H9 (cell line): Measurements from ENCODE around the gene MYO15B. TPM values are rescaled to one million over a fixed set of nuclear protein-coding genes. Genes with fewer than 3 reads are reported as not detected.

Source experiments
- DNase-seq: peaks from one replicate; pipeline ENCODE4 v3.0.0-alpha.2; 2017
- H2AFZ ChIP-seq: one replicate; pipeline ENCODE4 v1.6.1; 2013; ENCODE audit warnings: mild to moderate bottlenecking, low read length, control low read depth, moderate library complexity
- H2AK5ac ChIP-seq: 2 replicates; pipeline ENCODE4 v1.6.1; 2013; ENCODE audit warnings: low read length, control low read depth, mixed read lengths; ENCODE audit not compliant: insufficient read length
- H2BK120ac ChIP-seq: one replicate; pipeline ENCODE4 v1.6.1; 2013; ENCODE audit warnings: low read depth, mild to moderate bottlenecking, low read length, control low read depth, inconsistent platforms; ENCODE audit not compliant: poor library complexity, severe bottlenecking
- H2BK12ac ChIP-seq: 2 replicates; pipeline ENCODE4 v1.6.1; 2013; ENCODE audit warnings: low read length, control low read depth, mixed read lengths, low read depth; ENCODE audit not compliant: insufficient read length
- H2BK15ac ChIP-seq: 2 replicates; pipeline ENCODE4 v1.6.1; 2013; ENCODE audit warnings: low read depth, low read length, control low read depth
- H2BK20ac ChIP-seq: one replicate; pipeline ENCODE4 v1.6.1; 2013; ENCODE audit warnings: low read depth, mild to moderate bottlenecking, low read length, control low read depth, inconsistent platforms; ENCODE audit not compliant: poor library complexity, severe bottlenecking
- H2BK5ac ChIP-seq: 2 replicates; pipeline ENCODE4 v1.6.1; 2013; ENCODE audit warnings: low read length, control low read depth, mixed read lengths; ENCODE audit not compliant: insufficient read length
- H3K14ac ChIP-seq: 2 replicates; pipeline ENCODE4 v1.6.1; 2013; ENCODE audit warnings: low read length, control low read depth; ENCODE audit not compliant: insufficient read depth
- H3K18ac ChIP-seq: 2 replicates; pipeline ENCODE4 v1.6.1; 2013; ENCODE audit warnings: low read depth, mild to moderate bottlenecking, mixed read lengths, low read length, control low read depth; ENCODE audit not compliant: insufficient read length
- H3K23ac ChIP-seq: 2 replicates; pipeline ENCODE4 v1.6.1; 2013; ENCODE audit warnings: low read length, control low read depth, mixed read lengths, low read depth; ENCODE audit not compliant: insufficient read length
- H3K23me2 ChIP-seq: 2 replicates; pipeline ENCODE4 v1.6.1; 2013; ENCODE audit warnings: low read depth, mild to moderate bottlenecking, mixed read lengths, low read length, control low read depth; ENCODE audit not compliant: insufficient read length, poor library complexity, severe bottlenecking
- H3K27ac ChIP-seq: 2 replicates; pipeline ENCODE4 v1.5.1; 2013; ENCODE audit warnings: low read length, control low read depth, mixed read lengths, low read depth; ENCODE audit not compliant: insufficient read length
- H3K27me3 ChIP-seq: 2 replicates; pipeline ENCODE4 v1.6.1; 2013; ENCODE audit warnings: low read length, control low read depth, inconsistent platforms; ENCODE audit not compliant: insufficient read depth
- H3K4ac ChIP-seq: 2 replicates; pipeline ENCODE4 v1.6.1; 2013; ENCODE audit warnings: low read depth, mild to moderate bottlenecking, control low read depth, inconsistent platforms, low read length, moderate library complexity
- H3K4me1 ChIP-seq: 2 replicates; pipeline ENCODE4 v1.6.1; 2013; ENCODE audit warnings: low read length, control low read depth, inconsistent platforms; ENCODE audit not compliant: insufficient read depth
- H3K4me2 ChIP-seq: 2 replicates; pipeline ENCODE4 v1.6.1; 2013; ENCODE audit warnings: low read length, control low read depth, mixed read lengths; ENCODE audit not compliant: insufficient read length, insufficient read depth
- H3K56ac ChIP-seq: 2 replicates; pipeline ENCODE4 v1.6.1; 2013; ENCODE audit warnings: low read depth, mild to moderate bottlenecking, mixed read lengths, low read length, control low read depth; ENCODE audit not compliant: insufficient read length
- H3K79me1 ChIP-seq: 2 replicates; pipeline ENCODE4 v1.6.1; 2013; ENCODE audit warnings: low read depth, mild to moderate bottlenecking, moderate library complexity, low read length, control low read depth, inconsistent platforms; ENCODE audit not compliant: insufficient read depth, poor library complexity, severe bottlenecking
- H3K79me2 ChIP-seq: 2 replicates; pipeline ENCODE4 v1.6.1; 2013; ENCODE audit warnings: low read length, control low read depth, inconsistent platforms; ENCODE audit not compliant: insufficient read depth
- H3K9ac ChIP-seq: 2 replicates; pipeline ENCODE4 v1.6.1; 2013; ENCODE audit warnings: low read length, control low read depth, mixed read lengths; ENCODE audit not compliant: insufficient read length; ENCODE audit errors: extremely low read depth
- H3K9me3 ChIP-seq: one replicate; pipeline ENCODE4 v1.6.1; 2013; ENCODE audit warnings: low read depth, low read length, inconsistent platforms; ENCODE audit not compliant: control insufficient read depth
- H3T11ph ChIP-seq: one replicate; pipeline ENCODE4 v1.6.1; 2013; ENCODE audit warnings: mild to moderate bottlenecking, low read length, control low read depth, inconsistent platforms
- H4K20me1 ChIP-seq: one replicate; pipeline ENCODE4 v1.6.1; 2013; ENCODE audit not compliant: control insufficient read depth, insufficient read length, insufficient read depth
- H4K5ac ChIP-seq: 2 replicates; pipeline ENCODE4 v1.6.1; 2013; ENCODE audit warnings: low read depth, mild to moderate bottlenecking, mixed read lengths, low read length, control low read depth; ENCODE audit not compliant: insufficient read length
- H4K8ac ChIP-seq: replicated peaks from 2 replicates; pipeline ENCODE4 v1.6.1; 2013; ENCODE audit warnings: low read length, control low read depth, mixed read lengths, low read depth; ENCODE audit not compliant: insufficient read length
- H4K91ac ChIP-seq: 2 replicates; pipeline ENCODE4 v1.6.1; 2013; ENCODE audit warnings: low read depth, mild to moderate bottlenecking, moderate library complexity, mixed read lengths, low read length, control low read depth; ENCODE audit not compliant: insufficient read length
- H3K27ac Mint-ChIP-seq, 3 experiments: 2 replicates in 2 of 3; 3 replicates in 1 of 3; pipeline ENCODE4 v1.8.0; 2020 to 2021; ENCODE audit warnings: mixed read lengths in 3 of 3, mild to moderate bottlenecking in 1 of 3, moderate library complexity in 1 of 3
- H3K27me3 Mint-ChIP-seq: 2 replicates; pipeline ENCODE4 v1.8.0; 2021; ENCODE audit warnings: low read depth, mild to moderate bottlenecking, moderate library complexity, mixed read lengths
- H3K36me3 Mint-ChIP-seq, 3 experiments: 2 replicates in 2 of 3; 3 replicates in 1 of 3; pipeline ENCODE4 v1.8.0; 2020 to 2021; ENCODE audit warnings: low read depth in 3 of 3, mixed read lengths in 3 of 3; ENCODE audit not compliant: insufficient read depth in 1 of 3
- H3K4me1 Mint-ChIP-seq, 2 experiments: 2 replicates each; pipeline ENCODE4 v1.8.0; 2020; ENCODE audit warnings: mixed read lengths in 2 of 2
- H3K4me3 Mint-ChIP-seq, 2 experiments: 2 replicates in 1 of 2; 3 replicates in 1 of 2; pipeline ENCODE4 v1.8.0; 2020 to 2021; ENCODE audit warnings: mild to moderate bottlenecking in 2 of 2, mixed read lengths in 2 of 2, moderate library complexity in 1 of 2
- H3K9me3 Mint-ChIP-seq, 2 experiments: 2 replicates in 1 of 2; 3 replicates in 1 of 2; pipeline ENCODE4 v1.8.0; 2020; ENCODE audit warnings: mild to moderate bottlenecking in 2 of 2, mixed read lengths in 2 of 2, moderate library complexity in 1 of 2
- WGBS: extraction: QIAGEN DNeasy Blood & Tissue Kit; methylation state at CpG from one replicate; pipeline ENCODE4 v1.1.7; 2013; ENCODE audit warnings: missing lambda C conversion rate, low lambda C conversion rate, mixed read lengths; ENCODE audit not compliant: insufficient read length; ENCODE audit errors: extremely low coverage; 5-methylcytosine and 5-hydroxymethylcytosine counted together
- total RNA-seq: library from RNA; stranded (reverse); gene quantifications from 2 replicates; pipeline ENCODE4 v1.2.1, GENCODE V29; 2021
- TF ChIP-seq, protein P1 (sequence below): fragments of 200-600 bp; sonication (generic); conservative IDR thresholded peaks from 3 replicates; pipeline ENCODE4 v1.8.0; 2021; ENCODE audit warnings: antibody characterized with exemption, mild to moderate bottlenecking

The MYO15B gene
- total RNA-seq, 1 experiment from 2014 or later: 41.9 TPM

DNA sequence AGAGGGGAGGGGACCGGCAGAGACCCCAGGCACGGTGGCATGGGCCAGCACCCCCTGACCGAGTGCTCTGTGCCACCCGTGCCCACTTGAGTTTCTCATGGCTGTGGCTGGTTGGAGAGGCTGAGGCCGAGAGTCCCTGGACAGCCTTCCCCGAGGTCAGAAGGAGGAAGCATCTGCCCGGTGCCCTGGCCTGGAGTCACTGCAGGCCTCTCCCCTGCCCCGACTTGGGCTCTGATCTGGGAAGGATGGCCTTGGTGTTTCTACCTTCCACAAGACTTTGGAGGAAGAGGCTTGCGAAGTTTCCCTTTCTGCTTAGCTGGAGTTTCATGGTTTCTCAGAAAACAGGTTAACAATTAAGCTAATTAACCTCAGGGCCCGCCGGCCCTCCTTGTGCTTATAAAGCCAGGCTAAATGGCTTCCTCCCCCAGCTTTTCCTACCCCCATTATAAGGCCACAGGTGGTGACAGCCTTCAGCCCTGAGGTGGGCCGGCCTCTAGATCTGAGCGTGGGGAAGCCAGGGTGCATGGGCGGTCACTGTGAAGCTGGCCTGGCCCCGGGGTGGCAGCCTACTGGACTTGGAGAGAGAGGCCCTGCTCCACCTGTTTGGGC, 44.8 kb upstream of the MYO15B start:
- Histone ChIP-seq H3K56ac (no peak overlapping the region), H3K27ac (no peak overlapping the region), H3K79me1 (no peaks in the 10 kb centered on the region), H3K4me2 (no peak overlapping the region), H4K91ac (no peak overlapping the region), H3K4ac (no peak overlapping the region), H4K8ac (no peak overlapping the region), H3K9ac (no peak overlapping the region), H3K14ac (no peak overlapping the region; the same call in 1 of the 2 replicates), H3K23ac (no peak overlapping the region), H3K27me3 (no peaks in the 10 kb centered on the region), H2BK20ac (no peak overlapping the region), H4K5ac (no peak overlapping the region), H2BK120ac (no peak overlapping the region), H3K4me1 (no peaks in the 10 kb centered on the region), H2AFZ (no peak overlapping the region), H2BK15ac (no peak overlapping the region), H2AK5ac (no peak overlapping the region), H2BK12ac (no peak overlapping the region), H2BK5ac (no peak overlapping the region), H3T11ph (no peak overlapping the region), H4K20me1 (no peaks in the 10 kb centered on the region), H3K9me3 (no peaks in the 10 kb centered on the region), H3K23me2 (no peaks in the 10 kb centered on the region), H3K18ac (no peak overlapping the region), H3K79me2 (no peaks in the 10 kb centered on the region)
- Mint-ChIP-seq H3K36me3 (peaks cover 0 to 22% (median 4%) of the 10 kb centered on the region in 3 experiments; a peak in 3 of 7 replicates), H3K9me3 (no peaks in the 10 kb centered on the region), H3K4me3 (no peak overlapping the region), H3K27ac (0 out of 7 replicates have a peak overlapping the region, but pooled peaks of 1 of the 3 experiments have one; percentile 46), H3K4me1 (peaks cover 20 to 21% of the 10 kb centered on the region in 2 experiments), H3K27me3 (no peaks in the 10 kb centered on the region)
- TF ChIP-seq, protein P1, sequence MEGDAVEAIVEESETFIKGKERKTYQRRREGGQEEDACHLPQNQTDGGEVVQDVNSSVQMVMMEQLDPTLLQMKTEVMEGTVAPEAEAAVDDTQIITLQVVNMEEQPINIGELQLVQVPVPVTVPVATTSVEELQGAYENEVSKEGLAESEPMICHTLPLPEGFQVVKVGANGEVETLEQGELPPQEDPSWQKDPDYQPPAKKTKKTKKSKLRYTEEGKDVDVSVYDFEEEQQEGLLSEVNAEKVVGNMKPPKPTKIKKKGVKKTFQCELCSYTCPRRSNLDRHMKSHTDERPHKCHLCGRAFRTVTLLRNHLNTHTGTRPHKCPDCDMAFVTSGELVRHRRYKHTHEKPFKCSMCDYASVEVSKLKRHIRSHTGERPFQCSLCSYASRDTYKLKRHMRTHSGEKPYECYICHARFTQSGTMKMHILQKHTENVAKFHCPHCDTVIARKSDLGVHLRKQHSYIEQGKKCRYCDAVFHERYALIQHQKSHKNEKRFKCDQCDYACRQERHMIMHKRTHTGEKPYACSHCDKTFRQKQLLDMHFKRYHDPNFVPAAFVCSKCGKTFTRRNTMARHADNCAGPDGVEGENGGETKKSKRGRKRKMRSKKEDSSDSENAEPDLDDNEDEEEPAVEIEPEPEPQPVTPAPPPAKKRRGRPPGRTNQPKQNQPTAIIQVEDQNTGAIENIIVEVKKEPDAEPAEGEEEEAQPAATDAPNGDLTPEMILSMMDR: no peak
- WGBS: no CpG with 5 or more reads among the region's 15 CpGs
- no peak for DNase-seq
